Activated naive CD8-positive, alpha-beta T cell treated with anti-CD3 and anti-CD28 coated beads, Interleukin-2, amount 50 U/mL, for 24 hours (primary cell): Measurements from ENCODE around the gene DAAM1.

Experiments used
- ATAC-seq: fragments of 150-1000 bp; cut with Tn5 transposase; one replicate; pipeline ENCODE4 v1.10.0; 2021
- DNase-seq: peaks from one replicate; pipeline ENCODE4 v3.0.0; 2021
- H3K27ac Mint-ChIP-seq: one replicate; pipeline ENCODE4 v1.8.0; 2021; ENCODE audit warnings: mild to moderate bottlenecking, mixed read lengths
- H3K27me3 Mint-ChIP-seq: one replicate; pipeline ENCODE4 v1.8.0; 2021; ENCODE audit warnings: mixed read lengths
- H3K36me3 Mint-ChIP-seq: one replicate; pipeline ENCODE4 v1.8.0; 2021; ENCODE audit warnings: low read depth, mixed read lengths
- H3K4me1 Mint-ChIP-seq: one replicate; pipeline ENCODE4 v1.8.0; 2021; ENCODE audit warnings: mixed read lengths
- H3K4me3 Mint-ChIP-seq: one replicate; pipeline ENCODE4 v1.8.0; 2021; ENCODE audit warnings: mild to moderate bottlenecking, moderate library complexity, mixed read lengths
- H3K9me3 Mint-ChIP-seq: one replicate; pipeline ENCODE4 v1.8.0; 2021; ENCODE audit warnings: mixed read lengths

The DAAM1 gene

GRCh38 chr14:59360233-59360632, 171.8 kb downstream of the DAAM1 start:
- ATAC-seq (no peak), DNase-seq (no peak)
- H3K36me3 Mint-ChIP-seq = peaks cover 3% of the 10 kb centered on the region
- no peak overlapping the region for H3K27ac Mint-ChIP-seq
- no peaks in the 10 kb centered on the region for H3K27me3 Mint-ChIP-seq
- no peak overlapping the region for H3K4me3 Mint-ChIP-seq
- peaks cover 11% of the 10 kb centered on the region for H3K4me1 Mint-ChIP-seq
- H3K9me3 Mint-ChIP-seq = no peaks in the 10 kb centered on the region

GRCh38 chr14:59360923-59361794, 172.7 kb downstream of the DAAM1 start:
- Mint-ChIP-seq H3K4me3 (no peak overlapping the region), H3K4me1 (peaks cover 11% of the 10 kb centered on the region), H3K27ac (no peak overlapping the region), H3K9me3 (no peaks in the 10 kb centered on the region), H3K27me3 (no peaks in the 10 kb centered on the region), H3K36me3 (peaks cover 3% of the 10 kb centered on the region)
- DNase-seq (no peak), ATAC-seq (no peak)

GRCh38 chr14:59362513-59362912, 174.0 kb downstream of the DAAM1 start:
- Mint-ChIP-seq H3K27ac (no peak overlapping the region), H3K9me3 (no peaks in the 10 kb centered on the region), H3K36me3 (peaks cover 5% of the 10 kb centered on the region), H3K4me1 (peaks cover 11% of the 10 kb centered on the region), H3K27me3 (no peaks in the 10 kb centered on the region), H3K4me3 (no peak overlapping the region)
- no peak for ATAC-seq
- no peak for DNase-seq

- peaks cover 10% of the 10 kb centered on the region for H3K36me3 Mint-ChIP-seq
- no peak overlapping the region for H3K4me3 Mint-ChIP-seq
- DNase-seq (no peak), ATAC-seq (no peak)
- H3K27ac Mint-ChIP-seq = no peak overlapping the region
- no peaks in the 10 kb centered on the region for H3K9me3 Mint-ChIP-seq
- H3K27me3 Mint-ChIP-seq = no peaks in the 10 kb centered on the region
- H3K4me1 Mint-ChIP-seq = peaks cover 11% of the 10 kb centered on the region
These were observed 175.2 kb downstream of the DAAM1 start for GRCh38 chr14:59363531-59364226.

- H3K4me1 Mint-ChIP-seq = no peaks in the 10 kb centered on the region
- peaks cover 3% of the 10 kb centered on the region for H3K27me3 Mint-ChIP-seq
- H3K4me3 Mint-ChIP-seq = no peak overlapping the region
- no peaks in the 10 kb centered on the region for H3K9me3 Mint-ChIP-seq
- H3K27ac Mint-ChIP-seq = no peak overlapping the region
- peaks cover 6% of the 10 kb centered on the region for H3K36me3 Mint-ChIP-seq
- ATAC-seq (no peak), DNase-seq (no peak)
These were observed 181.8 kb downstream of the DAAM1 start for GRCh38 chr14:59370158-59370742.

GRCh38 chr14:59371771-59372170, 183.3 kb downstream of the DAAM1 start:
- Mint-ChIP-seq H3K27ac (no peak overlapping the region), H3K36me3 (peaks cover 6% of the 10 kb centered on the region), H3K9me3 (no peaks in the 10 kb centered on the region), H3K27me3 (peaks cover 4% of the 10 kb centered on the region), H3K4me1 (no peaks in the 10 kb centered on the region), H3K4me3 (no peak overlapping the region)
- no peak for ATAC-seq
- no peak for DNase-seq

- ATAC-seq = no peak
- no peak overlapping the region for H3K4me3 Mint-ChIP-seq
These were observed 185.6 kb downstream of the DAAM1 start for GRCh38 chr14:59374048-59374447.

GRCh38 chr14:59376686-59377085, 188.2 kb downstream of the DAAM1 start:
- Mint-ChIP-seq H3K4me3 (no peak overlapping the region), H3K27ac (no peak overlapping the region), H3K27me3 (peaks cover 4% of the 10 kb centered on the region), H3K4me1 (no peaks in the 10 kb centered on the region), H3K9me3 (no peaks in the 10 kb centered on the region), H3K36me3 (no peaks in the 10 kb centered on the region)
- ATAC-seq (no peak), DNase-seq (no peak)

More at GRCh38 chr14:59374048-59374447, 185.6 kb downstream of the DAAM1 start:
- H3K27me3 Mint-ChIP-seq = peaks cover 4% of the 10 kb centered on the region
- H3K4me1 Mint-ChIP-seq = no peaks in the 10 kb centered on the region
- no peaks in the 10 kb centered on the region for H3K9me3 Mint-ChIP-seq
- H3K27ac Mint-ChIP-seq = no peak overlapping the region
- H3K36me3 Mint-ChIP-seq = no peaks in the 10 kb centered on the region
- no peak for DNase-seq

GRCh38 chr14:59377491-59377890, 189.0 kb downstream of the DAAM1 start:
- no peak overlapping the region for H3K27ac Mint-ChIP-seq
- peaks cover 4% of the 10 kb centered on the region for H3K9me3 Mint-ChIP-seq
- DNase-seq = no peak
- no peaks in the 10 kb centered on the region for H3K4me1 Mint-ChIP-seq
- H3K4me3 Mint-ChIP-seq = no peak overlapping the region
- ATAC-seq = no peak
- no peaks in the 10 kb centered on the region for H3K36me3 Mint-ChIP-seq
- peaks cover 4% of the 10 kb centered on the region for H3K27me3 Mint-ChIP-seq

- no peaks in the 10 kb centered on the region for H3K36me3 Mint-ChIP-seq
- no peak overlapping the region for H3K4me3 Mint-ChIP-seq
- DNase-seq = no peak
- peaks cover 8% of the 10 kb centered on the region for H3K9me3 Mint-ChIP-seq
- no peak overlapping the region for H3K27ac Mint-ChIP-seq
- peaks cover 4% of the 10 kb centered on the region for H3K27me3 Mint-ChIP-seq
- ATAC-seq = no peak
- H3K4me1 Mint-ChIP-seq = no peaks in the 10 kb centered on the region
These were observed 189.6 kb downstream of the DAAM1 start for GRCh38 chr14:59377991-59378601.

GRCh38 chr14:59389936-59390335, 201.5 kb downstream of the DAAM1 start:
- no peaks in the 10 kb centered on the region for H3K4me1 Mint-ChIP-seq
- H3K36me3 Mint-ChIP-seq = no peaks in the 10 kb centered on the region
- DNase-seq (no peak), ATAC-seq (no peak)
- H3K9me3 Mint-ChIP-seq = peaks cover 21% of the 10 kb centered on the region
- H3K27ac Mint-ChIP-seq = no peak overlapping the region
- no peak overlapping the region for H3K4me3 Mint-ChIP-seq
- H3K27me3 Mint-ChIP-seq = peaks cover 4% of the 10 kb centered on the region

- Mint-ChIP-seq H3K27me3 (peaks cover 6% of the 10 kb centered on the region), H3K4me3 (no peak overlapping the region), H3K9me3 (peaks cover 10% of the 10 kb centered on the region), H3K27ac (no peak overlapping the region), H3K4me1 (no peaks in the 10 kb centered on the region), H3K36me3 (no peaks in the 10 kb centered on the region)
- no peak for ATAC-seq
- no peak for DNase-seq
These were observed 202.9 kb downstream of the DAAM1 start for GRCh38 chr14:59391388-59391787.

GRCh38 chr14:59394268-59394667, 205.8 kb downstream of the DAAM1 start:
- ATAC-seq = no peak
- peaks cover 9% of the 10 kb centered on the region for H3K4me1 Mint-ChIP-seq
- H3K4me3 Mint-ChIP-seq = no peak overlapping the region
- H3K27ac Mint-ChIP-seq = no peak overlapping the region
- peaks cover 10% of the 10 kb centered on the region for H3K27me3 Mint-ChIP-seq
- H3K36me3 Mint-ChIP-seq = no peaks in the 10 kb centered on the region
- DNase-seq = no peak
- peaks cover 10% of the 10 kb centered on the region for H3K9me3 Mint-ChIP-seq

- ATAC-seq (no peak), DNase-seq (no peak)
- peaks cover 10% of the 10 kb centered on the region for H3K27me3 Mint-ChIP-seq
- no peak overlapping the region for H3K4me3 Mint-ChIP-seq
- H3K9me3 Mint-ChIP-seq = peaks cover 10% of the 10 kb centered on the region
- H3K36me3 Mint-ChIP-seq = no peaks in the 10 kb centered on the region
- no peak overlapping the region for H3K27ac Mint-ChIP-seq
- peaks cover 11% of the 10 kb centered on the region for H3K4me1 Mint-ChIP-seq
These were observed 207.2 kb downstream of the DAAM1 start for GRCh38 chr14:59395672-59396071.
